NB4 (cell line): ENCODE measurements around the gene CD101.

Source experiments
- TF ChIP-seq, protein P1 (sequence below): IDR thresholded peaks from one replicate; pipeline ENCODE4 v1.5.1; 2012; ENCODE audit warnings: low read depth, low read length
- TF ChIP-seq, protein P2 (sequence below): IDR thresholded peaks from 2 replicates; pipeline ENCODE4 v1.6.1; 2011; ENCODE audit warnings: low read depth, low read length

DNA sequence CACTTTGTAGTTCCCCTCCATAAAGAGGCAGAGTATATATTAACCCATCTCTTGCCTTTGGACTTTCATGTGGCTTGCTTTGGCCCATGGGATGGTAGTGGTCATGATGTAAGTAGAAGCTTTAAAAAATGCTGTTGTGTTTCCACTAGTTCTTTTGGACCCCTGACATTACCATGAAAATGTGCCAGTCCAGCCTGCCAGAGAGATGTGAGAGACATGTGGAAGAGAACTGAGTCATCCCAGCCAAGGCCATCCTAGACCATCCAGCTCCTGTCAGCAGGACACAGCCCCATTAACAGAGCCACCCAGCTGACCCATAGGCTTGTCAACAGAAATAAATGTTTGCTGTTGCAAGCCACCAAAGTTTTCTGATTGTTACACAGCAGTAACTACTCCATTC, 3.9 kb upstream of the CD101 start:
- TF ChIP-seq, protein P1, sequence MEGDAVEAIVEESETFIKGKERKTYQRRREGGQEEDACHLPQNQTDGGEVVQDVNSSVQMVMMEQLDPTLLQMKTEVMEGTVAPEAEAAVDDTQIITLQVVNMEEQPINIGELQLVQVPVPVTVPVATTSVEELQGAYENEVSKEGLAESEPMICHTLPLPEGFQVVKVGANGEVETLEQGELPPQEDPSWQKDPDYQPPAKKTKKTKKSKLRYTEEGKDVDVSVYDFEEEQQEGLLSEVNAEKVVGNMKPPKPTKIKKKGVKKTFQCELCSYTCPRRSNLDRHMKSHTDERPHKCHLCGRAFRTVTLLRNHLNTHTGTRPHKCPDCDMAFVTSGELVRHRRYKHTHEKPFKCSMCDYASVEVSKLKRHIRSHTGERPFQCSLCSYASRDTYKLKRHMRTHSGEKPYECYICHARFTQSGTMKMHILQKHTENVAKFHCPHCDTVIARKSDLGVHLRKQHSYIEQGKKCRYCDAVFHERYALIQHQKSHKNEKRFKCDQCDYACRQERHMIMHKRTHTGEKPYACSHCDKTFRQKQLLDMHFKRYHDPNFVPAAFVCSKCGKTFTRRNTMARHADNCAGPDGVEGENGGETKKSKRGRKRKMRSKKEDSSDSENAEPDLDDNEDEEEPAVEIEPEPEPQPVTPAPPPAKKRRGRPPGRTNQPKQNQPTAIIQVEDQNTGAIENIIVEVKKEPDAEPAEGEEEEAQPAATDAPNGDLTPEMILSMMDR: no peak
- TF ChIP-seq, protein P2, sequence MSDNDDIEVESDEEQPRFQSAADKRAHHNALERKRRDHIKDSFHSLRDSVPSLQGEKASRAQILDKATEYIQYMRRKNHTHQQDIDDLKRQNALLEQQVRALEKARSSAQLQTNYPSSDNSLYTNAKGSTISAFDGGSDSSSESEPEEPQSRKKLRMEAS: no peak
